ENCODE data around the gene HOXB3.

HOXB3 gene

GRCh38 chr17:48597778-48598631 is 8.0 kb upstream of the HOXB3 start:
- peak; percentile 25 for DNase-seq

- no peak for DNase-seq
These were observed 7.4 kb upstream of the HOXB3 start for GRCh38 chr17:48597528-48597777.

DNA sequence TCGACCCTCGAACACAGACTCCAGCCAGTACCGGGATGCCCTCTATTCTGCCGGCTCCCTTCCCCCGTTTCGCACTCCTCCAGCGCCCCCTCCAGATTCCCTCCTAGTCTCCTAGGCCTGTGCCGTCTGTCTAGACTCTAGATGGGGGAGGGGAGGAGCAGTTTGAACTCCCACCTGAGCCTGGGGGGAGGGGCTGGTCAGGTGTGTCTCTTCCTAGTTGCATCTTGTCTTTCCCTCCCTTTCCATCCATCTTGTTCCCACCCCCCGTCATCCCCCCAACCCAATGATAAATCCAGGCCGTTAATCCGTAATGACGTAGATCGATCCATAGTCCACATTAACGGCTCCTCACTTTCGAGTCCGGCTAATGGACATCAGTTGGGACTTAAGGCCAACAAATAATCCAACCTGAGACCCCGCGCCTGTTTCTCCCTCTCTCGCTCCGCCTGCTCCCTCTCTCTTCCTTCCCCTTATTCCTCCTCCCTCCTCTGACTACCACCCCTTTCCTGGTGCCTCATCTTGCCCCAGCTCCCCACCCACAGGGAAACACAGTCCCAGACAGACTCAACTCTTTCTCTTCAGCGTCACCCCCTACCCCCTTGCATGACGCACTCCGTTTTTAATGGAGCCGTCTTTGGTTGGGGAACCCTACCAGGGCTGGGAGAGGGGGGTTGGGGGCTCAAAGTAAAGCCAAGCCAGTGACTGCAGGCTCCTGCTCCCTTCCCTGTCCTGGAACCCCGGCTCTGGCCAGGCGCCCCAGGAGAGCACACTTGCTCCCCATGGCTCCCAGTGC is 6.9 kb upstream of the HOXB3 start:
- no peak for DNase-seq

DNA sequence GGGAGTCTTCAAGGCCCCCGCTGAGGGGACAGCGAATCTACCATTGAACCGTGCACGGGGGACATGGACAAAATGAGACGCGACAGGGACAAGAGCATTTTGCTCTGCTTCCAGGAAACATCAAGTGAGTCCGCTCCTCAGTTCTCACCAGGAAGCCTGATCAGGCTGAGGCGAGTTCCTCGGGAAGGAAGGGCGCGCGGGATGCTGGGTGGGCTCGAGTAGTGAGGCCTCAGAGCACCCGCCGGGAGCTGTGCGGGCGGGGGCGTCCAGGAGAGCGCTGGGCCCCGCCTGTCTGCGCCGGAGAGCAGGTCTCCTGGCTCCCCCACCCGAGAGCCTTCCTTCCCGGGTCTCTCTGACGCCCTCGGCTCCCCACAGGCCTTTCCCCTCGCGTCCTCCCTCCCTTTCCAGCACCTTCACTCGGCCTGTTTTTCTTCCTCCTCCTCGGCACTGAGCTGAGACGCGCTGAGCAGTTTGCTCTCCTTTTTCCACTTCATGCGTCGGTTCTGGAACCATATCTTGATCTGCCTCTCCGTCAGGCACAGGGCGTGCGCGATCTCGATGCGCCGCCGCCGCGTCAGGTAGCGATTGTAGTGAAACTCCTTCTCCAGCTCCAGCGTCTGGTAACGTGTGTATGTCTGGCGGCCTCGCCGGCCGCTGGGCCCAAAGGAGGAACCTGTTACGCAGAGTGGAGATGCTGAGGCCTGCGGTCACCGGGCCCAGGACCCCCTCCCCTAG is 6.1 kb upstream of the HOXB3 start:
- peak; percentile 49 for DNase-seq

- DNase-seq = no peak
These were observed 5.4 kb upstream of the HOXB3 start for GRCh38 chr17:48595278-48595999.

DNA sequence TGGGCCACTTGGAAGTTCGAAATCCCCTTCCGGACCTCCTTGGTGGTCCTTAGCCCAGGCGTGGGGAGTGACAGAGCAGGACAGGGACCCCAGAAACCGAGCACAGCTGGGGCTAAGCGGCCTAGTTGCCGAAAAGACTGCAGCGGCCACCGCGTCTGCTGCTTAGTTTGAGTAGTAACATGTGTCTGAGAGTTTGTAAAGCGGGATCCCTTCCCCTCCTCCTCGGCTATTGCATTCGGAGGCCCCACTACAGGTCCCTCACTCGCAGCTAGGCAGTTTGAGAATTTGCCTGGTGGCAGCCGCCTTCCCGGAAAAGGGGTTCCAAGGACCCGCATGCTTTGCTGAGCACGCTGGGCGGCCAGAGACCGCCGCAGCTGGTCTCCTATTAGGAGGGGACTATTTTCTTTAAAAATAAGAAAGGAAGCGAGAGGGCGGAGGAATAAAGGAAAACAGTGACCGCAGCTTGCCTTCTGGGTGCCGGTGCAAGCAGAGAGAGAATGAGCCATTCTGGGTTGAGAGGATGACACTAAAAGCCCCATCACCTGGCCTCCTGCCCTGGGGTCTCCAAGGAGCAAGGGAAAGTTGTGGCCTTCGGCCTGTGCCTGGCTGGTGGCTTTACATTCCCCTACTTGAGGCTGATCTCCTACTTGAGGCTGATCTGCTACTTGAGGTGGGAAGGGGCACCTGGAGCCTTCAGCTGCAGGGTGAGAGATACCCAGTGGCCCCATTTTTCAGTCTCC is 4.7 kb upstream of the HOXB3 start:
- no peak for DNase-seq

- DNase-seq = peak; percentile 85
These were observed 3.9 kb upstream of the HOXB3 start for GRCh38 chr17:48593840-48594537.

- DNase-seq = peak; percentile 52
These were observed 3.2 kb upstream of the HOXB3 start, which contains the start of gene HOXB5 for GRCh38 chr17:48593126-48593829. HOXB5 (minus strand) TSS chr17:48593779; CDS start chr17:48593682, 97 bp downstream.

DNA sequence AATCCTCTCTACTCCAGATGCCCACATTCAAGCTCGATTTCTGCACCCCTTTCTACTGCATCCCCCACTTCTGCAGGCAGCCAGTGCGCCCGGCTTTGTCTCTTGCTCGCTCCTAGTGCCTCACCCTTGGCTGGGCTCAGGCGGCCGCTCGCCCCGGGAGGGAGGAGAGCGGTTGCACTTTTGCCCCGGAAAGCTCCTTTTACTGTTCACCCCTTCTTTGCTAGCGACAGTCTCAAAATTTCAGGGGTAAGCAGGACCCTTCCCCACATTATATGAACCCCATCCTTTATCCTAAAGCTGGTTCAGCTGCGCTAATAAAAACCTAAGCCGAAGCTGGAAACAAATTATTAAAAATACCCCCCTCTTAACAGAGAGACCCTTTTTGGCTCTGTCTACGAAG is 2.5 kb upstream of the HOXB3 start:
- peak; percentile 46 for DNase-seq

GRCh38 chr17:48592057-48592514 is 2.0 kb upstream of the HOXB3 start:
- DNase-seq = no peak

DNA sequence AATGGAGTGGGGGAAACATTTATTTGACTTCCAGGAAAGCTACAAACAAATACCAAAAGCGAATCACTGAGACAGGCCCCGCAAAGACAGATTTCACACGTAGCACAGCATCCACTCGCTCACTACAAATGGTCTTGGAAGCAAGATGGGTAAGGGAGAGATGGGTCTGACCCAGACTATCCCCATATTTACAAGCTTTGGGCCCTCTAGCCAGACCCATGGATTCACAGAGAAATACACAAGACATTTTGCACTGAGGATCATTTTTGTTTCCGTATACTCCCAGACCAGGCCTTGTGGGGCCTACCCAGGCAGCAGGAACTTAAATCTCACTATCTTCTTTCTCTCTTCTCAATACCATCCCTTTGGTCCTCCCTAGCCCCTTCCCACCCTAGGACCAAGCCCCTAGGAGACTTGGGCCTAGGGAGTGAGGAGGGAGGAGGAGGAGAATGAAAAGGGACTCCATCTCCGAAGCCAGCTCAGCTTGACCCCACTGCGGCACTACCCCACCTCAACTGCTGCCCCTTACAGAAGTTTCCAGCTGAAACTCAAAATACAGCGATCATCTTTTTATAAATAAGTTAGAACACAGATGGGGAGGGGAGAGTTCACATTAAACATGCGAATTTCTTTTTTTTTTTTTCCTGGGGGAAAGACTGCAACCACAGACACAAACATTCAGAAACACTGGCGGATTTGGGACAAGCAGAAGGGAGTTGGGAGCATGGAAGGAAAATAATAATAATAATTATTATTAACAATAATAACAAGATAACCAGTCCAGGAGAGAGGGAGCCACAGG is 1.4 kb upstream of the HOXB3 start:
- no peak for DNase-seq

- DNase-seq = no peak
These were observed 643 bp upstream of the HOXB3 start for GRCh38 chr17:48590607-48591161.

GRCh38 chr17:48589060-48589830 is 796 bp downstream of the HOXB3 start:
- DNase-seq = no peak

DNA sequence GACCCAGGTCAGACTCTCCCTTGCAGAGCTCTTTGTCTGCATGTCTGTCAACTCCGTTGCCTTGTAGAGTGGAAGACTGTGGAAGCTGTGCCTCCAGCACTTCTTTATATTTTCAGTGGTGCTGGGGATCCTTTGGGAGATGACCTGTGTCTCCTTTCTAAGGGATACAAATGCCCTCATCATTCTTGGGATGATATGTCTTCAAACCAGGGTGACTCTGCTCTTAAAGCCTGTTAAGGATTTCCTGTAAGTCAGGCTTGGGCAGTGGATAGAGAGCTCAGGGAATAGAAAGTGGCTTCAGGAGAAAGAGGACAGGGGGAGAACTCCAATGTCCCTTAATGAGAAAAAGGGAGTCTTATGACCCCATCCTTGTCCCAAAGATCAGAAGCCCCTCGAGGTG is 1.5 kb downstream of the HOXB3 start:
- DNase-seq = no peak

- no peak for DNase-seq
These were observed 2.0 kb downstream of the HOXB3 start for GRCh38 chr17:48588074-48588415.

- peak; percentile 48 for DNase-seq
These were observed 2.6 kb downstream of the HOXB3 start for GRCh38 chr17:48587276-48588073.

DNA sequence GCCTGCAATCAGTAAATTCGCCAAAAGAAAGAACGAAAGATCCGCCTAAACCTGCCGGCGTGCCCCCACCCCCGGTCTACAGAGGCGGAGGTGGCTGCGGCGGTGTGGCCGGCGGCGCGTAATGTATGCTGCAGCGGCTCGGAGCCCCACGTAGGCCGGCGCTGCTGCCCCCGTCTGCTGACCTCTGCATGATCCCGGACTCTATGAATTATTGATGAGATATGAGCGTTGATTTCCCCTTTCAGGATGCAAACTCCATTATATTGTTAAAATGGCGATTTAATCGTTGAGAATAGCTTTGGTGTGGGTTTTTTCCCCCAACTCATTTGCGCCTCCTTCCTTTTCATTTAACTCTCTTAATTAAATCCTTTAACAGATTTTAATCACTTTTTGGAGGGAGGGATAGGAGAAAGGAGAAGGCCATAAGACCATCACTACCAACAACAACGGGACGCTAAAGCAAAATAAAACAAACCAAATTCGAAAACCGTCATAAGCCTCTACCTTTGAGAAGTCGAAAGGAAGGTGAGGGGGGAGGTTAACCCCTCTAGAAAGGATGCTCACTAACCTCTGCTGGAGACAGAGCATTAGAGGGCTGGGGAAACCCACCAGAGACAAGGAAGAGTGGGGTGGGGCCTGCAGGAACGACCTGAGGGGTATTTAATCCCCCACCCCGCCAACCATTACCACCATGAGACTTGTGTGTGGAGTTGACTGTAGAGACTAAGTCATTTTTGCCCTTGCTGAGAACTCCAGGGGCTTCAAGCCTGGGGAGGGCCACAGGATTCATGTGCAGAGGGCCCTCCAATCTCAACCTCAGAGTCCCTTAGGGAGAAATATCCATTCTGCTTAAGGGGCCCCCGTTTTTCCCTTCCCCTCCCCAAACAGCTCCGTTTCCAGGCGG is 3.4 kb downstream of the HOXB3 start:
- peak; percentile 68 for DNase-seq
